Measurements from ENCODE around the gene ADAMTS17.

ADAMTS17 gene

GRCh38 chr15:99951511-99951910 is 390.3 kb downstream of the ADAMTS17 start:
- no peak overlapping the region for H3K4me3 ChIP-seq
- TF ChIP-seq, protein P1, sequence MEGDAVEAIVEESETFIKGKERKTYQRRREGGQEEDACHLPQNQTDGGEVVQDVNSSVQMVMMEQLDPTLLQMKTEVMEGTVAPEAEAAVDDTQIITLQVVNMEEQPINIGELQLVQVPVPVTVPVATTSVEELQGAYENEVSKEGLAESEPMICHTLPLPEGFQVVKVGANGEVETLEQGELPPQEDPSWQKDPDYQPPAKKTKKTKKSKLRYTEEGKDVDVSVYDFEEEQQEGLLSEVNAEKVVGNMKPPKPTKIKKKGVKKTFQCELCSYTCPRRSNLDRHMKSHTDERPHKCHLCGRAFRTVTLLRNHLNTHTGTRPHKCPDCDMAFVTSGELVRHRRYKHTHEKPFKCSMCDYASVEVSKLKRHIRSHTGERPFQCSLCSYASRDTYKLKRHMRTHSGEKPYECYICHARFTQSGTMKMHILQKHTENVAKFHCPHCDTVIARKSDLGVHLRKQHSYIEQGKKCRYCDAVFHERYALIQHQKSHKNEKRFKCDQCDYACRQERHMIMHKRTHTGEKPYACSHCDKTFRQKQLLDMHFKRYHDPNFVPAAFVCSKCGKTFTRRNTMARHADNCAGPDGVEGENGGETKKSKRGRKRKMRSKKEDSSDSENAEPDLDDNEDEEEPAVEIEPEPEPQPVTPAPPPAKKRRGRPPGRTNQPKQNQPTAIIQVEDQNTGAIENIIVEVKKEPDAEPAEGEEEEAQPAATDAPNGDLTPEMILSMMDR (IDR thresholded peaks at IDR 0.05) = no peak
- no peak overlapping the region for H3K27ac ChIP-seq
- DNase-seq (ENCODE audit: low spot score) = no peak

- DNase-seq (ENCODE audit: low spot score) = no peak
- Histone ChIP-seq H3K4me3 (no peak overlapping the region), H3K27ac (no peak overlapping the region)
- TF ChIP-seq, protein P1 (IDR thresholded peaks at IDR 0.05) = no peak
Observed at GRCh38 chr15:99944131-99944530, 397.6 kb downstream of the ADAMTS17 start.

GRCh38 chr15:99943466-99943865 is 398.3 kb downstream of the ADAMTS17 start:
- no peak overlapping the region for H3K4me3 ChIP-seq
- DNase-seq (ENCODE audit: low spot score) = no peak
- TF ChIP-seq, protein P1 (IDR thresholded peaks at IDR 0.05) = no peak

GRCh38 chr15:99932676-99933402 is 408.9 kb downstream of the ADAMTS17 start:
- no peak overlapping the region for H3K4me3 ChIP-seq
- TF ChIP-seq, protein P1 (IDR thresholded peaks at IDR 0.05) = no peak
- no peak overlapping the region for H3K27ac ChIP-seq
- no peak for DNase-seq (ENCODE audit: low spot score)

More at GRCh38 chr15:99943466-99943865, 398.3 kb downstream of the ADAMTS17 start:
- no peak overlapping the region for H3K27ac ChIP-seq

GRCh38 chr15:99931703-99932603 is 409.8 kb downstream of the ADAMTS17 start:
- no peak overlapping the region for H3K27ac ChIP-seq
- no peak for DNase-seq (ENCODE audit: low spot score)
- TF ChIP-seq, protein P1 (IDR thresholded peaks at IDR 0.05) = no peak
- H3K4me3 ChIP-seq = no peak overlapping the region

DNA sequence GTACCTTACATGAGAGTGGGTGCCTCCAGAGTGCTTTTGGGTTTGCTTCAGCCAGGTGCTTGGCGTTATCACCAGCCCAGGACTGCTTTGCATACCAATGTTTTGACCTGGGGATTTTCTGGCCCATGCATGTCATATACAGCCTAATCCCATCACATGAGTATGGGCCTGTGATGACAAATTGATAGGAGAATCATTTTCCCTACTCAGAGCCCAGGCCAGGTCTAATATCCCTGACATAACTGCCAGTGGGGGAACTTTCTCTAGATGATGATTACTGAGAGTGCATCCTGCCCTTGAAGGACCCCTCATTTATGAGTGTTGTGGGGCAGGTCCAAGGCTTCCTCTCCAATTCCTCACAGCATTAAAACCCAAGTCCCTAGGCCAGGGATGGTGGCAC is 411.1 kb downstream of the ADAMTS17 start:
- Histone ChIP-seq H3K4me3 (no peak overlapping the region), H3K27ac (no peak overlapping the region)
- DNase-seq (ENCODE audit: low spot score) = no peak
- TF ChIP-seq, protein P1 (IDR thresholded peaks at IDR 0.05) = no peak
